Endothelial cell of umbilical vein (primary cell): ENCODE results near the gene LRRC38. TPM values are rescaled to one million over a fixed set of nuclear protein-coding genes. Genes with fewer than 3 reads are reported as not detected.

Source experiments
- BruUV-seq: library from RNA; stranded (reverse); fragments of 400-500 nt; replicated peaks from 2 replicates; lab custom pipeline; 2021; lab: Mats Ljungman, UMichigan
- CTCF ChIA-PET: fragments of 300-600, 350-600 bp; sonication (Branson Sonifier 250); formaldehyde crosslinking; loops from one replicate; lab custom pipeline; 2021; ENCODE audit warnings: antibody characterized with exemption, inconsistent platforms; lab: Charles Lee
- POLR2A ChIA-PET: fragments of 300-600, 350-600 bp; sonication (Branson Sonifier 250); formaldehyde crosslinking; loops from one replicate; lab custom pipeline; 2021; ENCODE audit warnings: antibody characterized with exemption, inconsistent platforms; lab: Charles Lee
- DNase-seq: peaks from one replicate; pipeline ENCODE4 v3.0.0-alpha.2; 2011; ENCODE audit warnings: low read depth, low spot score
- FAIRE-seq: peaks from 2 replicates; lab custom pipeline; 2011; peaks lifted over from hg19 to GRCh38; lab: Jason Lieb, UNC
- H2AFZ ChIP-seq: 2 replicates; pipeline ENCODE4 v1.6.0; 2012; ENCODE audit warnings: low read depth, low read length, control low read depth, inconsistent platforms
- H3K27ac ChIP-seq: 2 replicates; pipeline ENCODE4 v1.5.1; 2011; ENCODE audit warnings: low read depth, mild to moderate bottlenecking, control low read depth, low read length, moderate library complexity; ENCODE audit not compliant: insufficient read depth
- H3K27me3 ChIP-seq, 2 experiments: 2 replicates each; pipeline versions ENCODE4 v1.6.0 to v1.6.1; 2011; ENCODE audit warnings: low read length in 2 of 2, mixed read lengths in 1 of 2; ENCODE audit not compliant: control insufficient read depth in 2 of 2, insufficient read depth in 2 of 2
- H3K36me3 ChIP-seq, 2 experiments: 2 replicates in 1 of 2; 3 replicates in 1 of 2; pipeline ENCODE4 v1.5.1; 2011; ENCODE audit warnings: low read length in 2 of 2, mild to moderate bottlenecking in 1 of 2, moderate library complexity in 1 of 2; ENCODE audit not compliant: control insufficient read depth in 2 of 2, insufficient read depth in 2 of 2; ENCODE audit errors: extremely low read depth in 1 of 2
- H3K4me1 ChIP-seq: 3 replicates; pipeline ENCODE4 v1.5.1; 2011; ENCODE audit warnings: mild to moderate bottlenecking, low read length; ENCODE audit not compliant: control insufficient read depth, insufficient read depth; ENCODE audit errors: extremely low read depth
- H3K4me2 ChIP-seq: 2 replicates; pipeline ENCODE4 v1.6.1; 2011; ENCODE audit warnings: low read length, control low read depth, mixed read lengths; ENCODE audit not compliant: insufficient read depth
- H3K4me3 ChIP-seq, 3 experiments: fragments of 200-600 bp in 1 of 3; sonication (generic), shearing (Covaris generic) in 1 of 3; replicated peaks in 1 of 3; 2 replicates each; pipeline ENCODE4 v1.5.1; 2011 to 2016; ENCODE audit warnings: control low read depth in 3 of 3, low read length in 3 of 3, mild to moderate bottlenecking in 2 of 3, inconsistent platforms in 1 of 3, low read depth in 1 of 3, moderate library complexity in 1 of 3; ENCODE audit not compliant: insufficient read depth in 1 of 3
- H3K79me2 ChIP-seq: 2 replicates; pipeline ENCODE4 v1.6.0; 2012; ENCODE audit warnings: low read length, inconsistent platforms; ENCODE audit not compliant: control insufficient read depth, insufficient read depth
- H3K9ac ChIP-seq: replicated peaks from 2 replicates; pipeline ENCODE3; 2011; ENCODE audit warnings: low read length, control low read depth; ENCODE audit not compliant: insufficient read depth; ENCODE audit errors: extremely low read depth
- H3K9me1 ChIP-seq: replicated peaks from 3 replicates; pipeline ENCODE4 v1.6.0; 2011; ENCODE audit warnings: mild to moderate bottlenecking, low read length; ENCODE audit not compliant: control insufficient read depth, insufficient read depth; ENCODE audit errors: extremely low read depth
- H3K9me3 ChIP-seq: replicated peaks from 2 replicates; pipeline ENCODE4 v1.5.1; 2012; ENCODE audit warnings: low read length, inconsistent platforms; ENCODE audit not compliant: control insufficient read depth, insufficient read depth
- H4K20me1 ChIP-seq: replicated peaks from 2 replicates; pipeline ENCODE3; 2011; ENCODE audit warnings: mild to moderate bottlenecking, low read length; ENCODE audit not compliant: control insufficient read depth, insufficient read depth; ENCODE audit errors: extremely low read depth
- CTCF ChIP-seq, 2 donors: IDR thresholded peaks; 1 replicate in 1 of 2; 2 replicates in 1 of 2; pipeline ENCODE4 v1.5.1; 2011; ENCODE audit warnings: low read length in 2 of 2, mild to moderate bottlenecking in 2 of 2, moderate library complexity in 2 of 2, control low read depth in 1 of 2, inconsistent platforms in 1 of 2, low read depth in 1 of 2; ENCODE audit not compliant: insufficient read depth in 1 of 2; ENCODE audit errors: extremely low read depth in 1 of 2
- EZH2 ChIP-seq: IDR thresholded peaks from 2 replicates; pipeline ENCODE4 v1.6.1; 2012; ENCODE audit warnings: borderline replicate concordance, low read depth, mild to moderate bottlenecking, moderate library complexity, low read length, inconsistent platforms; ENCODE audit not compliant: severe bottlenecking
- FOS ChIP-seq: IDR thresholded peaks from 2 replicates; pipeline ENCODE4 v1.6.1; 2011; ENCODE audit warnings: mild to moderate bottlenecking, low read length, moderate library complexity, borderline replicate concordance; ENCODE audit not compliant: insufficient read depth
- GATA2 ChIP-seq: IDR thresholded peaks from 2 replicates; pipeline ENCODE4 v1.7.0; 2011; ENCODE audit warnings: low read depth, mild to moderate bottlenecking, moderate library complexity, mixed read lengths, low read length; ENCODE audit not compliant: insufficient read length, insufficient read depth
- JUN ChIP-seq: IDR thresholded peaks from 2 replicates; pipeline ENCODE4 v1.6.1; 2011; ENCODE audit warnings: borderline replicate concordance, low read depth; ENCODE audit not compliant: insufficient read length, insufficient read depth
- MYC ChIP-seq: IDR thresholded peaks from one replicate; pipeline ENCODE4 v1.6.1; 2011; ENCODE audit warnings: mild to moderate bottlenecking, low read depth, low read length
- POLR2A ChIP-seq: IDR thresholded peaks from 2 replicates; pipeline ENCODE4 v1.6.1; 2012; ENCODE audit warnings: low read depth, mild to moderate bottlenecking, control low read depth, low read length
- POLR2AphosphoS5 ChIP-seq: IDR thresholded peaks from 2 replicates; pipeline ENCODE4 v1.6.1; 2012; ENCODE audit warnings: low read depth, mild to moderate bottlenecking, control low read depth, low read length, moderate library complexity; ENCODE audit not compliant: insufficient read depth
- dilution Hi-C: fragments of 300-500 bp; cut with MboI; formaldehyde crosslinking; loops from one replicate; pipeline ENCODE4 v1.15.0; 2019; ENCODE audit warnings: low sequenced_read_pairs; ENCODE audit not compliant: extremely low pct_ligation_motif_present
- intact Hi-C: fragments of 100-400 bp; cut with micrococcal nuclease; formaldehyde crosslinking; loops from one replicate; pipeline ENCODE4 v1.10.0; 2022
- polyA plus RNA-seq, 4 experiments: library from polyadenylated mRNA; depleted of rRNA in 3 of 4; stranded (reverse) in 3 of 4; unstranded in 1 of 4; fragments of >200 nt; gene quantifications; 2 replicates each; pipeline versions ENCODE4 v1.2.1 to v1.2.3, GENCODE V29; 2011 to 2012; ENCODE audit warnings: missing spikeins in 1 of 4
- total RNA-seq: library from RNA; stranded (reverse); gene quantifications from 2 replicates; pipeline ENCODE4 v1.2.3, GENCODE V29; 2021
- TF ChIP-seq, protein P1 (sequence below): IDR thresholded peaks from 2 replicates; pipeline ENCODE4 v1.6.1; 2011; ENCODE audit not compliant: insufficient read depth, insufficient read length

Gene LRRC38
- total and polyA plus RNA-seq, 2 donors (not counting 3 experiments of a cell fraction or from before 2014, with no cell fraction given), result not detected

- Histone ChIP-seq H3K9me3 (peaks cover 3% of the 10 kb centered on the region), H3K27me3 (no peaks in the 10 kb centered on the region), H3K9me1 (no peaks in the 10 kb centered on the region), H3K4me2 (no peak overlapping the region), H3K79me2 (no peaks in the 10 kb centered on the region), H3K9ac (no peak overlapping the region), H4K20me1 (no peaks in the 10 kb centered on the region), H3K4me1 (no peaks in the 10 kb centered on the region), H3K36me3 (no peaks in the 10 kb centered on the region), H3K4me3 (no peak overlapping the region), H2AFZ (no peak overlapping the region), H3K27ac (no peak overlapping the region)
- intact Hi-C loops (no loop called here), dilution Hi-C loops (no loop called here)
- CTCF ChIA-PET, result no interaction called here
- TF ChIP-seq FOS (no peak), POLR2A (no peak), JUN (no peak), EZH2 (no peak), MYC (no peak), POLR2AphosphoS5 (no peak), GATA2 (no peak), CTCF (IDR thresholded peaks at IDR 0.05; ENCODE audit: extremely low read depth in 1 of 2, insufficient read depth in 1 of 2, low read depth in 1 of 2, low read length in 2 of 2) (no peak)
- TF ChIP-seq, protein P1, sequence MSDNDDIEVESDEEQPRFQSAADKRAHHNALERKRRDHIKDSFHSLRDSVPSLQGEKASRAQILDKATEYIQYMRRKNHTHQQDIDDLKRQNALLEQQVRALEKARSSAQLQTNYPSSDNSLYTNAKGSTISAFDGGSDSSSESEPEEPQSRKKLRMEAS, result no peak
- POLR2A ChIA-PET, result no interaction called here
- BruUV-seq, result no TSS peak
- no peak for DNase-seq
- FAIRE-seq, result no peak
Observed at GRCh38 chr1:13556224-13556764, 42.5 kb upstream of the LRRC38 start.
